Astrocyte (in vitro differentiated cells and primary cell): ENCODE data around the gene LRTM2. TPM values are rescaled to one million over a fixed set of nuclear protein-coding genes. Genes with fewer than 3 reads are reported as not detected.

Source experiments
- DNase-seq: peaks from one replicate; pipeline ENCODE4 v3.0.0-alpha.2; 2010; ENCODE audit warnings: low read depth
- FAIRE-seq: peaks from 2 replicates; lab custom pipeline; 2011; peaks lifted over from hg19 to GRCh38; lab: Jason Lieb, UNC
- H2AFZ ChIP-seq: 2 replicates; pipeline ENCODE4 v1.6.0; 2012; ENCODE audit warnings: low read depth, low read length, inconsistent platforms
- H3K27ac ChIP-seq: 2 replicates; pipeline ENCODE4 v1.5.1; 2011; ENCODE audit warnings: low read depth, low read length, inconsistent platforms
- H3K27me3 ChIP-seq: 2 replicates; pipeline ENCODE4 v1.6.0; 2011; ENCODE audit warnings: low read length, inconsistent platforms; ENCODE audit not compliant: insufficient read depth
- H3K36me3 ChIP-seq: 2 replicates; pipeline ENCODE4 v1.5.1; 2011; ENCODE audit warnings: low read length, inconsistent platforms; ENCODE audit not compliant: insufficient read depth
- H3K4me1 ChIP-seq: 2 replicates; pipeline ENCODE4 v1.5.1; 2011; ENCODE audit warnings: low read length, inconsistent platforms; ENCODE audit not compliant: insufficient read depth
- H3K4me2 ChIP-seq: 2 replicates; pipeline ENCODE4 v1.6.0; 2012; ENCODE audit warnings: low read length, inconsistent platforms
- H3K4me3 ChIP-seq: 2 replicates; pipeline ENCODE4 v1.5.1; 2011; ENCODE audit warnings: low read depth, mild to moderate bottlenecking, low read length, inconsistent platforms; ENCODE audit not compliant: insufficient read depth
- H3K79me2 ChIP-seq: 2 replicates; pipeline ENCODE4 v1.6.0; 2012; ENCODE audit warnings: mild to moderate bottlenecking, low read length, inconsistent platforms; ENCODE audit not compliant: insufficient read depth
- H3K9ac ChIP-seq: 2 replicates; pipeline ENCODE4 v1.6.0; 2012; ENCODE audit warnings: mild to moderate bottlenecking, low read length, inconsistent platforms
- H3K9me3 ChIP-seq: 2 replicates; pipeline ENCODE4 v1.5.1; 2012; ENCODE audit warnings: low read depth, mild to moderate bottlenecking, low read length, inconsistent platforms; ENCODE audit not compliant: insufficient read depth
- H4K20me1 ChIP-seq: 2 replicates; pipeline ENCODE4 v1.6.0; 2012; ENCODE audit warnings: low read length, inconsistent platforms; ENCODE audit not compliant: insufficient read depth
- H3K27ac Mint-ChIP-seq: one replicate; pipeline ENCODE4 v1.8.0; 2021; ENCODE audit warnings: mild to moderate bottlenecking, mixed read lengths; ENCODE audit not compliant: unreplicated experiment
- H3K27me3 Mint-ChIP-seq: one replicate; pipeline ENCODE4 v1.8.0; 2021; ENCODE audit warnings: low read depth, mixed read lengths; ENCODE audit not compliant: unreplicated experiment
- H3K36me3 Mint-ChIP-seq: one replicate; pipeline ENCODE4 v1.8.0; 2021; ENCODE audit warnings: low read depth, mixed read lengths; ENCODE audit not compliant: unreplicated experiment
- H3K4me1 Mint-ChIP-seq: one replicate; pipeline ENCODE4 v1.8.0; 2021; ENCODE audit warnings: low read depth, mixed read lengths; ENCODE audit not compliant: unreplicated experiment
- H3K4me3 Mint-ChIP-seq: one replicate; pipeline ENCODE4 v1.8.0; 2021; ENCODE audit warnings: mild to moderate bottlenecking, moderate library complexity, mixed read lengths; ENCODE audit not compliant: unreplicated experiment
- H3K9me3 Mint-ChIP-seq: one replicate; pipeline ENCODE4 v1.8.0; 2021; ENCODE audit warnings: mild to moderate bottlenecking, mixed read lengths; ENCODE audit not compliant: unreplicated experiment
- CTCF ChIP-seq: IDR thresholded peaks from 2 replicates; pipeline ENCODE4 v1.5.1; 2011; ENCODE audit warnings: low read depth, mild to moderate bottlenecking, inconsistent platforms, low read length, moderate library complexity; ENCODE audit not compliant: insufficient read depth
- EZH2 ChIP-seq: IDR thresholded peaks from 2 replicates; pipeline ENCODE4 v1.6.1; 2012; ENCODE audit warnings: mild to moderate bottlenecking, low read length, inconsistent platforms; ENCODE audit not compliant: insufficient read depth
- total RNA-seq: library from RNA; stranded (reverse); gene quantifications from 2 replicates; pipeline ENCODE4 v1.2.1, GENCODE V29; 2021

The LRTM2 gene
- total RNA-seq, 1 donor from 2014 or later: not detected

DNA sequence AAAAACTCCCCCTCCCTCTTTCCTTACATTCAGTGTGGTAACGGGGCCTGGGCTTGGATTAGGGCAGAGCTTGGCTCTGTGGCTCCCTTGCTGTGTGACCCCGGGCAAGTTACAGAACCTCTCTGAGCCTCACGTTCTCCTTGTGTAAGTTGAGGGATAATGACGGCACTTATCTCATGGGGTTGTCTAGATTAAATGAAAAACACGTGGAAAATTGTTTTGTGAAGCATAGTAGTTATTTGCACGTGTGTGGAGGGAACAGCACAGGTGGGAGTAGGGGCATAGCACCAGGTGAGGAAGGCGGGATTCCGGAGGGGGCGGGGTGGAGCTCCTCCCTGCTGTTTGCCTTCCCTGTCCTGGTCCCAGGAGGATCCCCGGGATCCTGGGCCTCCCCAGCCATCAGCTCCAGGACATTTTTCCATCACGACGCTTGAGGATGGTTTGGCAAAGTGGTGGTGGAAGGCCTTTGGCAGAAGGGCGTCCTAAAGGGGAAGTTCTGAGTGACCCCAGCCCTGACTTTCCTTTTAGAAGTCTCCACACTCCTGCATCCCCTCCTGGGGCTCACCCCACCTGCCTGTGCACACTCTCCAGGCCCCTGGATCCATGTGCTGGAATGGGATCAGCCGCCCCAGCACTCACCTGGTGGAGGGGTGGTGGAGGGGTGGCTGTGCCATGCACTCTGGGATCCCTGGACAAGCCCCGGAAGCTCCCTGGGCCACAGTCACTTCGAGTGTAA is 22.7 kb downstream of the LRTM2 start:
- peaks cover 44% of the 10 kb centered on the region for H3K27me3 ChIP-seq
- peaks cover 4% of the 10 kb centered on the region for H3K4me1 Mint-ChIP-seq
- no peak for FAIRE-seq

GRCh38 chr12:1843641-1844005 is 23.3 kb downstream of the LRTM2 start:
- no peaks in the 10 kb centered on the region for H3K36me3 Mint-ChIP-seq

More for the DNA sequence above, 22.7 kb downstream of the LRTM2 start:
- H2AFZ ChIP-seq: no peak overlapping the region
- no peak overlapping the region for H3K27ac ChIP-seq
- no peaks in the 10 kb centered on the region for H3K9me3 ChIP-seq
- H3K36me3 Mint-ChIP-seq: no peaks in the 10 kb centered on the region
- no peaks in the 10 kb centered on the region for H4K20me1 ChIP-seq
- H3K4me3 ChIP-seq: no peak overlapping the region
- peaks cover 2% of the 10 kb centered on the region for H3K4me1 ChIP-seq
- H3K27ac Mint-ChIP-seq: no peak overlapping the region
- TF ChIP-seq EZH2: no peak
- H3K27me3 Mint-ChIP-seq: peaks cover 60% of the 10 kb centered on the region
- no peak overlapping the region for H3K4me3 Mint-ChIP-seq
- no peaks in the 10 kb centered on the region for H3K36me3 ChIP-seq
- H3K9ac ChIP-seq: no peak overlapping the region
- DNase-seq: no peak
- no peaks in the 10 kb centered on the region for H3K9me3 Mint-ChIP-seq
- no peak overlapping the region for H3K4me2 ChIP-seq
- no peaks in the 10 kb centered on the region for H3K79me2 ChIP-seq

GRCh38 chr12:1844223-1844622 is 23.9 kb downstream of the LRTM2 start:
- H3K4me3 Mint-ChIP-seq: no peak overlapping the region
- Histone ChIP-seq H3K4me2 (no peak overlapping the region), H3K36me3 (no peaks in the 10 kb centered on the region), H2AFZ (no peak overlapping the region), H3K79me2 (no peaks in the 10 kb centered on the region), H3K27ac (no peak overlapping the region), H4K20me1 (no peaks in the 10 kb centered on the region), H3K4me3 (no peak overlapping the region), H3K9me3 (no peaks in the 10 kb centered on the region), H3K9ac (no peak overlapping the region), H3K27me3 (peaks cover 38% of the 10 kb centered on the region), H3K4me1 (no peaks in the 10 kb centered on the region)
- no peak overlapping the region for H3K27ac Mint-ChIP-seq
- H3K9me3 Mint-ChIP-seq: no peaks in the 10 kb centered on the region
- H3K4me1 Mint-ChIP-seq: no peaks in the 10 kb centered on the region
- H3K36me3 Mint-ChIP-seq: no peaks in the 10 kb centered on the region
- no peak for FAIRE-seq
- H3K27me3 Mint-ChIP-seq: peaks cover 54% of the 10 kb centered on the region
- TF ChIP-seq EZH2 (no peak), CTCF (no peak)
- DNase-seq: no peak

More at GRCh38 chr12:1843641-1844005, 23.3 kb downstream of the LRTM2 start:
- no peak overlapping the region for H3K4me3 Mint-ChIP-seq
- no peaks in the 10 kb centered on the region for H3K4me1 Mint-ChIP-seq
- Histone ChIP-seq H3K9me3 (no peaks in the 10 kb centered on the region), H3K4me1 (no peaks in the 10 kb centered on the region), H3K4me2 (no peak overlapping the region), H3K36me3 (no peaks in the 10 kb centered on the region), H3K9ac (no peak overlapping the region), H3K4me3 (no peak overlapping the region), H3K27ac (no peak overlapping the region), H2AFZ (no peak overlapping the region), H4K20me1 (no peaks in the 10 kb centered on the region), H3K27me3 (peaks cover 40% of the 10 kb centered on the region), H3K79me2 (no peaks in the 10 kb centered on the region)
- FAIRE-seq (no peak), DNase-seq (no peak)
- H3K27ac Mint-ChIP-seq: no peak overlapping the region
- no peak for TF ChIP-seq EZH2
- no peak for TF ChIP-seq CTCF
- no peaks in the 10 kb centered on the region for H3K9me3 Mint-ChIP-seq
- peaks cover 57% of the 10 kb centered on the region for H3K27me3 Mint-ChIP-seq
